ENCODE results near the gene KSR2. TPM values are rescaled to one million over a fixed set of nuclear protein-coding genes. Genes with fewer than 3 reads are reported as not detected.

Gene KSR2
- total RNA-seq, 2 donors from 2014 or later = 0.07 TPM; not detected in 1

DNA sequence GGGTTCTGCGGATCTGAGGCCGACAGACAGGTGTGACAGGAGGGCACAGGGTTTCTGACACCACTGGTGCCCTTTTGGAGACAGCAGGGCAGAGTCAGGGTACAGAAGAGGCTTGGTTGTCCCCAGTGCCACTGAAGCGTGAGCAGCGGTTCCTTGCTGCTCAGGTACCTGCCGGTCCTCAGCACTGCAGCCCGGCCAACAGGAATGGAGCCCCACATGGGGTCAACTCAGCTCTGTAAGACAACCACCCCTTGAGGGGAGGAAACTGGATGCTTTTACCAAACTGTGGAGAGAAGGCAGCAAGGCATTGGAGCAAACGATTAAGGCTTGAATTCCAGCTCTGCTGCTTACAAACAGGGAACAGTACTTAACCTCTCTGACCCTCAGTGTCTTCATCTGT is 361.0 kb downstream of the KSR2 start:
- DNase-seq (ENCODE audit: low spot score) (no peak), ATAC-seq (ENCODE audit: insufficient number of reproducible peaks, low FRiP score, low read depth) (no peak)
- no peak overlapping the region for H3K27ac ChIP-seq
- H3K4me1 ChIP-seq (ENCODE audit: control insufficient read depth in 1 of 2, low read depth in 2 of 2) = no peaks in the 10 kb centered on the region
- no peaks in the 10 kb centered on the region for H3K36me3 ChIP-seq
- TF ChIP-seq, protein P1, sequence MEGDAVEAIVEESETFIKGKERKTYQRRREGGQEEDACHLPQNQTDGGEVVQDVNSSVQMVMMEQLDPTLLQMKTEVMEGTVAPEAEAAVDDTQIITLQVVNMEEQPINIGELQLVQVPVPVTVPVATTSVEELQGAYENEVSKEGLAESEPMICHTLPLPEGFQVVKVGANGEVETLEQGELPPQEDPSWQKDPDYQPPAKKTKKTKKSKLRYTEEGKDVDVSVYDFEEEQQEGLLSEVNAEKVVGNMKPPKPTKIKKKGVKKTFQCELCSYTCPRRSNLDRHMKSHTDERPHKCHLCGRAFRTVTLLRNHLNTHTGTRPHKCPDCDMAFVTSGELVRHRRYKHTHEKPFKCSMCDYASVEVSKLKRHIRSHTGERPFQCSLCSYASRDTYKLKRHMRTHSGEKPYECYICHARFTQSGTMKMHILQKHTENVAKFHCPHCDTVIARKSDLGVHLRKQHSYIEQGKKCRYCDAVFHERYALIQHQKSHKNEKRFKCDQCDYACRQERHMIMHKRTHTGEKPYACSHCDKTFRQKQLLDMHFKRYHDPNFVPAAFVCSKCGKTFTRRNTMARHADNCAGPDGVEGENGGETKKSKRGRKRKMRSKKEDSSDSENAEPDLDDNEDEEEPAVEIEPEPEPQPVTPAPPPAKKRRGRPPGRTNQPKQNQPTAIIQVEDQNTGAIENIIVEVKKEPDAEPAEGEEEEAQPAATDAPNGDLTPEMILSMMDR (IDR thresholded peaks at IDR 0.05) = no peak
- H3K27me3 ChIP-seq (replicated peaks; ENCODE audit: insufficient read depth) = no peaks in the 10 kb centered on the region
- no peak overlapping the region for H3K4me3 ChIP-seq
- H3K9me3 ChIP-seq = no peaks in the 10 kb centered on the region

DNA sequence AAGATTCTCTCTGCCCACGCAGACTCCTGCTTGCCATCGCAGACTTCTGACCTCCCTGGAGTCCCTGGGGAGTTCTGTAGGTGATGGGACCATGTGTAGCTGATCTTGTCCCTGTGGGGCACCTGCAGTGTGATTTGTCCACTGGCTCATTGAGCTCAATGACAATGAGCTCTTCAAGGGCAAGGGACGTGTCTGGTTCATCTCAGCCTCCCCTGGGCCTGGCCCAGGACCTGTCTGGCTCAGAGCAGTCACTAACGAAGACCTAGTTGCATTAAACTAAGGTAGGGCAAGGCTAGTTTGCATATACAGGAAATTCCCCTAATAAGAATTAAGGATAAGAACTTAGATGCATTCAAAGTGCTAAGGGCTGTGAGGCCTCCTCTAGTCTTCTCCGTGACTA is 361.8 kb downstream of the KSR2 start:
- no peaks in the 10 kb centered on the region for H3K36me3 ChIP-seq
- TF ChIP-seq, protein P1 (IDR thresholded peaks at IDR 0.05) = no peak
- no peaks in the 10 kb centered on the region for H3K27me3 ChIP-seq (replicated peaks; ENCODE audit: insufficient read depth)
- H3K4me3 ChIP-seq = no peak overlapping the region
- H3K9me3 ChIP-seq = no peaks in the 10 kb centered on the region
- DNase-seq (ENCODE audit: low spot score) = no peak
- no peak for ATAC-seq (ENCODE audit: insufficient number of reproducible peaks, low FRiP score, low read depth)
- H3K27ac ChIP-seq = no peak overlapping the region
- H3K4me1 ChIP-seq (ENCODE audit: control insufficient read depth in 1 of 2, low read depth in 2 of 2) = no peaks in the 10 kb centered on the region

DNA sequence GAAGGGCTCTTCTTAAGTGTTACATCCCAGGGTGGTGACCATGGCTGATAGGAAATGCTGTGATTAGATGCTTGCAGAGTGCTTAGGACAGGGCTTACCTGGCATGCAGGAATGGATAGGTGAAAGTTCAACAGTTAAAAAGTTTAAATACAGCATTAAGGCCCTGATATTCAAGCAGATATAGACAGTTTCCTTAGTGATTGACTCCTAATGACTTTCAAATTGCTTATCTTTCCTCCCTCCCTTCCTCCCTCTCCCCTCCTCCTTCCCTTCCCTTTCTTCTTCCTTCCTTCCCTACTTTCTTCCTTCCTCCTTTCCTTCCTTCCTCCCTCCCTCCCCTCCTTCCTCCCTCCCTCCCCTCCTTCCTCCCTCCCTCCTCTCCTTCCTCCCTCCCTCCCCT is 362.8 kb downstream of the KSR2 start:
- no peak for ATAC-seq (ENCODE audit: insufficient number of reproducible peaks, low FRiP score, low read depth)

DNA sequence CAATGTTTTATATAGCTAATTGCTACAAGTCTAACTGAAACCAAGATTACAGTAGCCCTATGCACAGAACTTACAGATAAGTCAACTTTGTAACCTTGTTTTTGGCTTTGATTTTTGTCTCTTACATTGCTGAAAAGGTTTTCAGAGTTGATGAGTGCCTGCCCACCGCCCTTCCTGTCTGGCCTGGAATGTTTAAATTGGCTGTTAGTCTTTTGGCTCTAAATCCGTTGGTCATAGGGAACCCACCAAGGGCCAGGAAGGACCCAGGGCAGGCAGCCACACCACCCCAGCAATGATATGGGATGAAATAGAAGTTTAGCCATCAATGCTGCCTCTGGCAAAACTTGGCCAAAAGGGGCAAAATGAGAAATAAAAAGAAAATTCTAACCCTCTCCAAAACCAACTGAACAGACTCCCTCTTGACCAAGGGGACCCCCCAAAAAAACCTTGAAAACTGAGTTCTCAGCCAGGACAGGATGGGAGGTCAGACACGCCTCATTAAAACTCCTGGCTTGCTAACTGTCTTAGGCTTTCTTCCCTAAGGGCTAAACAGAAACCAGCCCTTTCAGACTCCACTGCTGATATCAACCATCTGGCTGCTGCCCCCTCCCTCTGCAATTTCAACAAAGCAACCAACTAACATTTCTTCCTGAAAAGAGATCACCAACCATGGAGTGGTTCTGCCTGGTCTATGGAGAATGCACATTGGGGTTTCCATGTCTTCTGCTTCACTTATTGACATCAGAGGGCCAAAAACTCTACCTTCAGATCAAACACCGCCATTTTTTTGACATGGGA is 365.3 kb downstream of the KSR2 start:
- TF ChIP-seq, protein P1 (IDR thresholded peaks at IDR 0.05) = no peak
- no peak overlapping the region for H3K27ac ChIP-seq
- H3K9me3 ChIP-seq = no peaks in the 10 kb centered on the region
- no peak for DNase-seq (ENCODE audit: low spot score)
- no peak for ATAC-seq (ENCODE audit: insufficient number of reproducible peaks, low FRiP score, low read depth)
- H3K36me3 ChIP-seq = no peaks in the 10 kb centered on the region
- no peak overlapping the region for H3K4me3 ChIP-seq
- H3K4me1 ChIP-seq (ENCODE audit: control insufficient read depth in 1 of 2, low read depth in 2 of 2) = no peaks in the 10 kb centered on the region
- no peaks in the 10 kb centered on the region for H3K27me3 ChIP-seq (replicated peaks; ENCODE audit: insufficient read depth)

More for the DNA sequence above, 362.8 kb downstream of the KSR2 start:
- Histone ChIP-seq H3K36me3 (no peaks in the 10 kb centered on the region), H3K27me3 (replicated peaks; ENCODE audit: insufficient read depth) (no peaks in the 10 kb centered on the region), H3K4me1 (ENCODE audit: control insufficient read depth in 1 of 2, low read depth in 2 of 2) (no peaks in the 10 kb centered on the region), H3K4me3 (no peak overlapping the region), H3K27ac (no peak overlapping the region), H3K9me3 (no peaks in the 10 kb centered on the region)
- no peak for DNase-seq (ENCODE audit: low spot score)
- TF ChIP-seq, protein P1 (IDR thresholded peaks at IDR 0.05) = no peak

DNA sequence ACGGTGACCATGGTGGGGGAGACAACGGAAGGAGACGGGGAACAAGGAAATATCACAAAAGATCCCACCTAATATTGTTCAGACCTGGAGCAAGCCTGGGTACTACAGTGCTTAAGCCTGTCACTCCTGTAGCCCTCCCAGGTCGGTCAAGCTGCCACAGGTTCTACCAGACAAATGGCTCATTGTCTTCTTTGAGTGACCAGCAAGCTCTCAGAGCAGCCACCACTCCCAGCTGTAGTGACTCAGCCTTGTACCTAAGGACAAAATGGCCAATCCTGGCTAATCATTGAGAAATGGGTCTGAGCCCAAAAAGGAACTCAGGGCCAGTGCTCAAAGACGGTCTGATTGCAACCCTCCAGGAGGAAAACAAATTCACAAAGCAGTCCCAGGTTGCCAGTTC is 368.9 kb downstream of the KSR2 start:
- Histone ChIP-seq H3K27me3 (replicated peaks; ENCODE audit: insufficient read depth) (no peaks in the 10 kb centered on the region), H3K4me3 (no peak overlapping the region), H3K27ac (no peak overlapping the region), H3K4me1 (ENCODE audit: control insufficient read depth in 1 of 2, low read depth in 2 of 2) (no peaks in the 10 kb centered on the region), H3K9me3 (no peaks in the 10 kb centered on the region), H3K36me3 (no peaks in the 10 kb centered on the region)
- ATAC-seq (ENCODE audit: insufficient number of reproducible peaks, low FRiP score, low read depth) (no peak), DNase-seq (ENCODE audit: low spot score) (no peak)
- TF ChIP-seq, protein P1 (IDR thresholded peaks at IDR 0.05) = no peak
